HepG2 (cell line): ENCODE data around the gene TNFSF10. TPM values are rescaled to one million over a fixed set of nuclear protein-coding genes. Genes with fewer than 3 reads are reported as not detected.

Experiments
- CCDC6 ChIP-seq: sonication (generic); formaldehyde crosslinking; IDR thresholded peaks from 2 replicates; pipeline ENCODE4 v1.8.1; 2022; ENCODE audit warnings: mild to moderate bottlenecking, missing genetic modification reagents, moderate library complexity
- CEBPB ChIP-seq: IDR thresholded peaks from 2 replicates; pipeline ENCODE4 v1.6.1; 2011; ENCODE audit warnings: low read depth, low read length, improper control_type of control experiment, borderline replicate concordance
- GLI4 ChIP-seq: sonication (generic); formaldehyde crosslinking; IDR thresholded peaks from 2 replicates; pipeline ENCODE4 v1.5.1; 2020; ENCODE audit warnings: missing genetic modification reagents, mild to moderate bottlenecking, moderate library complexity, borderline replicate concordance
- HOXA5 ChIP-seq: sonication (generic); formaldehyde crosslinking; IDR thresholded peaks from 2 replicates; pipeline ENCODE4 v1.4.0; 2020; ENCODE audit warnings: missing genetic modification reagents
- KDM3A ChIP-seq: IDR thresholded peaks from 2 replicates; pipeline ENCODE4 v1.6.1; 2018; ENCODE audit warnings: low read depth, missing compliant biosample characterization
- KLF6 ChIP-seq: IDR thresholded peaks from 2 replicates; pipeline ENCODE4 v1.8.0; 2016; ENCODE audit warnings: missing biosample characterization, missing genetic modification reagents
- KLF9 ChIP-seq: IDR thresholded peaks from 2 replicates; pipeline ENCODE4 v1.6.1; 2016; ENCODE audit warnings: low read depth
- MXD1 ChIP-seq: sonication (generic); formaldehyde crosslinking; IDR thresholded peaks from 2 replicates; pipeline ENCODE4 v1.4.0; 2020; ENCODE audit warnings: mild to moderate bottlenecking, missing genetic modification reagents
- PHF21A ChIP-seq: sonication (generic); formaldehyde crosslinking; IDR thresholded peaks from 2 replicates; pipeline ENCODE4 v1.5.0; 2020; ENCODE audit warnings: mild to moderate bottlenecking, missing genetic modification reagents
- PRDM15 ChIP-seq: sonication (generic); formaldehyde crosslinking; IDR thresholded peaks from 2 replicates; pipeline ENCODE4 v1.4.0; 2020; ENCODE audit warnings: missing genetic modification reagents
- SPEN ChIP-seq: sonication (generic); formaldehyde crosslinking; IDR thresholded peaks from 2 replicates; pipeline ENCODE4 v1.5.1; 2020; ENCODE audit warnings: low read depth, mild to moderate bottlenecking, missing genetic modification reagents
- ZBTB34 ChIP-seq: sonication (generic); formaldehyde crosslinking; IDR thresholded peaks from 2 replicates; pipeline ENCODE4 v1.8.0; 2022; ENCODE audit warnings: mild to moderate bottlenecking, missing genetic modification reagents
- ZFP36L2 ChIP-seq: sonication (generic); formaldehyde crosslinking; IDR thresholded peaks from 2 replicates; pipeline ENCODE4 v1.4.0; 2020; ENCODE audit warnings: missing genetic modification reagents
- ZFP37 ChIP-seq: sonication (generic); formaldehyde crosslinking; IDR thresholded peaks from 2 replicates; pipeline ENCODE4 v1.4.0; 2020; ENCODE audit warnings: missing genetic modification reagents, borderline replicate concordance
- ZFP91 ChIP-seq: sonication (generic); formaldehyde crosslinking; IDR thresholded peaks from 2 replicates; pipeline ENCODE4 v1.9.0; 2022; ENCODE audit warnings: missing genetic modification reagents, mild to moderate bottlenecking, borderline replicate concordance
- ZFYVE20 ChIP-seq: sonication (generic); formaldehyde crosslinking; IDR thresholded peaks from 2 replicates; pipeline ENCODE4 v1.8.0; 2023; ENCODE audit warnings: low read depth, mild to moderate bottlenecking, moderate library complexity, missing genetic modification reagents, borderline replicate concordance
- ZNF121 ChIP-seq: sonication (generic); formaldehyde crosslinking; IDR thresholded peaks from 2 replicates; pipeline ENCODE4 v1.5.0; 2020; ENCODE audit warnings: mild to moderate bottlenecking, missing genetic modification reagents
- ZNF232 ChIP-seq: sonication (generic); formaldehyde crosslinking; IDR thresholded peaks from 2 replicates; pipeline ENCODE4 v1.4.0; 2020; ENCODE audit warnings: missing genetic modification reagents, borderline replicate concordance
- ZNF430 ChIP-seq: sonication (generic); formaldehyde crosslinking; IDR thresholded peaks from 2 replicates; pipeline ENCODE4 v1.9.0; 2021; ENCODE audit warnings: mild to moderate bottlenecking, missing genetic modification reagents
- ZNF451 ChIP-seq: sonication (generic); formaldehyde crosslinking; IDR thresholded peaks from 2 replicates; pipeline ENCODE4 v1.5.0; 2020; ENCODE audit warnings: mild to moderate bottlenecking, missing genetic modification reagents
- ZNF567 ChIP-seq: sonication (generic); formaldehyde crosslinking; IDR thresholded peaks from 2 replicates; pipeline ENCODE4 v1.8.1; 2023; ENCODE audit warnings: mild to moderate bottlenecking, missing genetic modification reagents, borderline replicate concordance
- ZNF709 ChIP-seq: sonication (generic); formaldehyde crosslinking; IDR thresholded peaks from 2 replicates; pipeline ENCODE4 v1.5.0; 2020; ENCODE audit warnings: mild to moderate bottlenecking, missing genetic modification reagents
- ZNF776 ChIP-seq: sonication (generic); formaldehyde crosslinking; IDR thresholded peaks from 2 replicates; pipeline ENCODE4 v1.4.0; 2020; ENCODE audit warnings: mild to moderate bottlenecking, missing genetic modification reagents
- polyA plus RNA-seq, 8 experiments: library from polyadenylated mRNA; depleted of rRNA in 3 of 8; stranded (reverse) in 7 of 8; unstranded in 1 of 8; fragments of >200 nt; fragmentation: Illumina TruSeq in 4 of 8; extraction: Trizol in 4 of 8; gene quantifications; 2 replicates each; pipeline versions ENCODE4 v1.2.1 to v1.2.3, GENCODE V29; 2011 to 2016; ENCODE audit warnings: low read depth in 4 of 8, missing spikeins in 1 of 8, mixed read lengths in 1 of 8; ENCODE audit not compliant: insufficient read depth in 1 of 8
- total RNA-seq, 5 experiments: library from RNA; depleted of rRNA; stranded (reverse); fragments of >200 nt; fragmentation: Illumina TruSeq; extraction: Trizol; gene quantifications; 2 replicates each; pipeline ENCODE4 v1.2.3, GENCODE V29; 2016; ENCODE audit warnings: low read depth in 1 of 5

TNFSF10 gene
- total and polyA plus RNA-seq, 2 of the 13 experiments (the other 11 are each of a cell fraction or from before 2014, with no cell fraction given), result 8.4 to 9.9 TPM

DNA sequence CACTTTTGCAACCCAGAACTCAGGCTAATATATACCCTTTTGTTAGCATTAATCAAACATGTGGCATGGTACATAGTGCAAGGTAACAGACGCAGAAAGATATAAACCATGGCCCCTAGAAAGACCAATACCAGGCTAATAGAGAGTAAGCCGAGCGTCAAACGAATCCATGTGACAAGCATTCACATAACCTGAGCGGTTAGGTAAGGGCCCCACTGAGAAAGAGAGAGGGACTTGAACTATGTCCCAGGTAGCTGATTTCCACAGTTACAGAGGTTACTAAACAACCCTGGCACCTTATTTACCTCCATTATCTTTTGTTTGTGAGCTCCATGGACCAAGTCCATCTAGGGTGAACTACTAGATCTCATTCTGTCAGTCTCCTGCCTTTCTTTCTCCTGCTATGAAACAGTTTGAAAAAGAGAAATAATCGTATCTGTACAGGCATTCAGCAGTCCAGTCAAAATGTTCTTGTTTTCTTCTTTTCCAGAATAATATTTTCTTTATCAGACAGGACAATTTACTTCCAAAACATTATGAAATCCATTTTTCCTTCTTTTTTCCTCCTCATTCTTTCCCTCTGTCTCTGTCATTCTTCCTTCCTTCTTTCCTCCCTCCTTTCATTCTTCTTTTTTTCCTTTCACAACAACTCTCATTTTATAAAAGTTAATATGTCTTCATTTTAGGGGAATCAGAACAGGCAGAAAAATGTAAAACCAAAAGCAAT lies 30.5 kb upstream of the TNFSF10 start (continued):
- TF ChIP-seq PRDM15 (CRISPR knock-in tag), result no peak
- TF ChIP-seq KLF9 (CRISPR knock-in tag), result peak; percentile 37; the same call in 1 of the 2 replicates
- peak; percentile 84; the same call in 1 of the 2 replicates for TF ChIP-seq CCDC6 (CRISPR knock-in tag)
- TF ChIP-seq ZFYVE20 (CRISPR knock-in tag), result no peak
- no peak for TF ChIP-seq ZNF776 (CRISPR knock-in tag)
- TF ChIP-seq HOXA5 (CRISPR knock-in tag), result 0 out of 2 replicates have a peak, but pooled peaks have one; percentile 37
- TF ChIP-seq ZNF121 (CRISPR knock-in tag), result peak; percentile 66; the same call in 1 of the 2 replicates
- TF ChIP-seq ZBTB34 (CRISPR knock-in tag), result peak; percentile 91
- peak; percentile 69; the same call in 1 of the 2 replicates for TF ChIP-seq ZNF709
- TF ChIP-seq KLF6 (CRISPR knock-in tag), result peak; percentile 59; the same call in 1 of the 2 replicates
- TF ChIP-seq ZNF430, result peak; percentile 58; the same call in 1 of the 2 replicates
- TF ChIP-seq ZNF232 (CRISPR knock-in tag), result peak; percentile 84; the same call in 1 of the 2 replicates
- TF ChIP-seq ZFP36L2 (CRISPR knock-in tag), result no peak
- TF ChIP-seq PHF21A (CRISPR knock-in tag), result peak; percentile 84
- 0 out of 2 replicates have a peak, but pooled peaks have one; percentile 53 for TF ChIP-seq GLI4 (CRISPR knock-in tag)
- TF ChIP-seq KDM3A (CRISPR knock-in tag), result peak; percentile 65; the same call in 1 of the 2 replicates
- no peak; the same call in 1 of the 2 replicates for TF ChIP-seq ZNF567
- TF ChIP-seq ZFP37 (CRISPR knock-in tag), result peak; percentile 91; the same call in 1 of the 2 replicates
- peak; percentile 58; the same call in 1 of the 2 replicates for TF ChIP-seq SPEN (CRISPR knock-in tag)
- TF ChIP-seq MXD1 (CRISPR knock-in tag), result 0 out of 2 replicates have a peak, but pooled peaks have one; percentile 30
- TF ChIP-seq ZNF451 (CRISPR knock-in tag), result peak; percentile 48; the same call in 1 of the 2 replicates
- peak; percentile 81 for TF ChIP-seq CEBPB
- no peak for TF ChIP-seq ZFP91 (CRISPR knock-in tag)
